ENCODE data around the gene LRRC10B.

Gene LRRC10B

GRCh38 chr11:61509043-61510029, 787 bp downstream of the LRRC10B start:
- no peak overlapping the region for H3K4me3 ChIP-seq (ENCODE audit: control insufficient read depth, low read depth, low read length)
- TF ChIP-seq CTCF (conservative IDR thresholded peaks at IDR 0.05; ENCODE audit: control insufficient read depth, insufficient read depth, low read depth, low read length): no peak
- peak; percentile 62 for DNase-seq (ENCODE audit: low read depth)

GRCh38 chr11:61510166-61510919, 1.8 kb downstream of the LRRC10B start:
- H3K4me3 ChIP-seq (ENCODE audit: control insufficient read depth, low read depth, low read length): no peak overlapping the region
- DNase-seq (ENCODE audit: low read depth): no peak
- no peak for TF ChIP-seq CTCF (conservative IDR thresholded peaks at IDR 0.05; ENCODE audit: control insufficient read depth, insufficient read depth, low read depth, low read length)

GRCh38 chr11:61510974-61511373, 2.4 kb downstream of the LRRC10B start:
- DNase-seq (ENCODE audit: low read depth): no peak
- TF ChIP-seq CTCF (conservative IDR thresholded peaks at IDR 0.05; ENCODE audit: control insufficient read depth, insufficient read depth, low read depth, low read length): no peak
- H3K4me3 ChIP-seq (ENCODE audit: control insufficient read depth, low read depth, low read length): no peak overlapping the region

GRCh38 chr11:61511383-61511782, 2.8 kb downstream of the LRRC10B start:
- no peak overlapping the region for H3K4me3 ChIP-seq (ENCODE audit: control insufficient read depth, low read depth, low read length)
- no peak for TF ChIP-seq CTCF (conservative IDR thresholded peaks at IDR 0.05; ENCODE audit: control insufficient read depth, insufficient read depth, low read depth, low read length)
- DNase-seq (ENCODE audit: low read depth): no peak

- no peak for TF ChIP-seq CTCF (conservative IDR thresholded peaks at IDR 0.05; ENCODE audit: control insufficient read depth, insufficient read depth, low read depth, low read length)
- no peak for DNase-seq (ENCODE audit: low read depth)
- H3K4me3 ChIP-seq (ENCODE audit: control insufficient read depth, low read depth, low read length): no peak overlapping the region
These were observed 3.9 kb downstream of the LRRC10B start for GRCh38 chr11:61512435-61512834.

- no peak for TF ChIP-seq CTCF (conservative IDR thresholded peaks at IDR 0.05; ENCODE audit: control insufficient read depth, insufficient read depth, low read depth, low read length)
These were observed 4.7 kb downstream of the LRRC10B start for GRCh38 chr11:61513143-61513765.

More at GRCh38 chr11:61513143-61513765, 4.7 kb downstream of the LRRC10B start:
- no peak overlapping the region for H3K4me3 ChIP-seq (ENCODE audit: control insufficient read depth, low read depth, low read length)
- DNase-seq (ENCODE audit: low read depth): no peak

Measured in fibroblast of mammary gland (primary cell).